A673 (cell line): ENCODE data around the gene TNS3. TPM values are rescaled to one million over a fixed set of nuclear protein-coding genes. Genes with fewer than 3 reads are reported as not detected.
"Not testable (repeated sequence)": the region's sequence is repeated elsewhere in the genome, so short reads cannot be mapped to it uniquely, and the experiment has no call there.

ENCODE experiments used
- BruUV-seq: library from RNA; stranded (reverse); fragments of 400-500 nt; replicated peaks from 2 replicates; lab custom pipeline; 2021; lab: Mats Ljungman, UMichigan
- CTCF ChIA-PET: fragments of 300-600 bp; sonication (Branson Sonifier 250); formaldehyde crosslinking; loops from one replicate; lab custom pipeline; 2022; ENCODE audit warnings: antibody characterized with exemption; lab: Charles Lee
- POLR2A ChIA-PET: fragments of 300-600 bp; sonication (Branson Sonifier 250); formaldehyde crosslinking; loops from one replicate; lab custom pipeline; 2022; ENCODE audit warnings: antibody characterized with exemption; ENCODE audit not compliant: low non-redundant PET; lab: Charles Lee
- DNase-seq: peaks from one replicate; pipeline ENCODE4 v3.0.0-alpha.2; 2015; ENCODE audit warnings: low spot score
- H3K27ac ChIP-seq: fragments of 200-600 bp; sonication (generic); 2 replicates; pipeline ENCODE4 v1.5.1; 2016; ENCODE audit warnings: mixed run types, low read depth, mild to moderate bottlenecking, mixed read lengths, antibody characterized with exemption, low read length; ENCODE audit not compliant: poor library complexity, severe bottlenecking
- H3K27me3 ChIP-seq: fragments of 200-600 bp; sonication (generic); replicated peaks from 2 replicates; pipeline ENCODE4 v1.6.1; 2017; ENCODE audit warnings: mixed run types, low read depth, mild to moderate bottlenecking, mixed read lengths, antibody characterized with exemption, low read length; ENCODE audit not compliant: insufficient read depth, poor library complexity
- H3K36me3 ChIP-seq: fragments of 200-600 bp; sonication (generic); 2 replicates; pipeline ENCODE4 v1.6.1; 2016; ENCODE audit warnings: mixed run types, mild to moderate bottlenecking, mixed read lengths, antibody characterized with exemption, low read length; ENCODE audit not compliant: insufficient read depth, poor library complexity, severe bottlenecking
- H3K4me1 ChIP-seq: fragments of 200-600 bp; sonication (generic); 2 replicates; pipeline ENCODE4 v1.6.1; 2017; ENCODE audit warnings: mixed run types, mild to moderate bottlenecking, mixed read lengths, antibody characterized with exemption, low read length; ENCODE audit not compliant: insufficient read depth, poor library complexity, severe bottlenecking
- H3K4me3 ChIP-seq: fragments of 200-600 bp; sonication (generic); 2 replicates; pipeline ENCODE4 v1.5.1; 2016; ENCODE audit warnings: low read depth, mixed run types, mild to moderate bottlenecking, mixed read lengths, low read length; ENCODE audit not compliant: poor library complexity, severe bottlenecking
- H3K9me3 ChIP-seq: fragments of 200-600 bp; sonication (generic); 2 replicates; pipeline ENCODE4 v1.6.1; 2016; ENCODE audit warnings: mixed run types, low read depth, mild to moderate bottlenecking, mixed read lengths, antibody characterized with exemption, low read length; ENCODE audit not compliant: poor library complexity, severe bottlenecking
- CTCF ChIP-seq: fragments of 300-800, 200-600 bp; sonication (generic); conservative IDR thresholded peaks from 2 replicates; pipeline ENCODE4 v1.5.1; 2017; ENCODE audit warnings: low read depth, mild to moderate bottlenecking, antibody characterized with exemption, low read length, moderate library complexity, mixed read lengths
- EZH2 ChIP-seq: fragments of 200-600 bp; sonication (generic); IDR thresholded peaks from 2 replicates; pipeline ENCODE4 v1.6.1; 2017; ENCODE audit warnings: borderline replicate concordance, low read depth, mild to moderate bottlenecking, mixed read lengths, antibody characterized with exemption, low read length; ENCODE audit not compliant: poor library complexity, severe bottlenecking
- intact Hi-C: fragments of 100-400 bp; cut with micrococcal nuclease; formaldehyde crosslinking; loops from one replicate; pipeline ENCODE4 v1.10.0; 2022; ENCODE audit not compliant: unreplicated experiment
- total RNA-seq: library from RNA; stranded (reverse); gene quantifications from 2 replicates; pipeline ENCODE4 v1.2.3, GENCODE V29; 2021

The TNS3 gene
- total RNA-seq, 1 experiment from 2014 or later = not detected

DNA sequence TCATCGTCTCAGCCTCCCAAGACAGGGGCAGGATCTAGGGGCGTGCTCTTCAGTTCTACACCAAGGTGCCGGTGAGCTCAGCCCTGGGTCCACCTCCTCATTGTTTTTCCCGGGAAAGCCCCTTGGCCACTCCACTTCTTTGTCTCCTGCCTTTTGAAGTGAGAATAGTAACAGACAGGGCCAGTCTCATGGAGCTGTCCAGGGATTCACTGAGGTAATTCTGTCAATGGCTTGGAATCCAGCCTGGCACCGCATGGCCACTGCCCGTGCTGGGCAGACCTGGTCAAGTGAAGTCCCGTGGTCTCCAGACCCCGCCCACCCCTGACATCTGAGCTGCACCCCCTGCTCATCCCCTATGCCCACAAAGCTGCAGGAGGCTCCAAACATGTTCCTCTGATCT, 138.9 kb downstream of the TNS3 start:
- Histone ChIP-seq H3K27ac (no peak overlapping the region), H3K27me3 (no peaks in the 10 kb centered on the region), H3K36me3 (no peaks in the 10 kb centered on the region), H3K4me1 (no peaks in the 10 kb centered on the region), H3K9me3 (no peaks in the 10 kb centered on the region), H3K4me3 (no peak overlapping the region)
- DNase-seq = no peak
- ChIA-PET POLR2A (no interaction called here), CTCF (no interaction called here)
- TF ChIP-seq EZH2 = no peak
- TF ChIP-seq CTCF = no peak
- no TSS peak for BruUV-seq
- intact Hi-C loops = loop anchor here (5.0 kb wide), 1 partner anchor 374 kb away; no protein-coding TSS in a partner anchor

GRCh38 chr7:47442605-47442865, 139.4 kb downstream of the TNS3 start:
- Histone ChIP-seq H3K27ac (no peak overlapping the region), H3K27me3 (no peaks in the 10 kb centered on the region), H3K36me3 (no peaks in the 10 kb centered on the region), H3K4me1 (no peaks in the 10 kb centered on the region), H3K9me3 (no peaks in the 10 kb centered on the region), H3K4me3 (no peak overlapping the region)
- intact Hi-C loops = loop anchor here (5.0 kb wide), 1 partner anchor 375 kb away; no protein-coding TSS in a partner anchor
- no peak for TF ChIP-seq CTCF
- no peak for TF ChIP-seq EZH2
- ChIA-PET POLR2A (no interaction called here), CTCF (no interaction called here)
- DNase-seq = no peak
- BruUV-seq = no TSS peak

DNA sequence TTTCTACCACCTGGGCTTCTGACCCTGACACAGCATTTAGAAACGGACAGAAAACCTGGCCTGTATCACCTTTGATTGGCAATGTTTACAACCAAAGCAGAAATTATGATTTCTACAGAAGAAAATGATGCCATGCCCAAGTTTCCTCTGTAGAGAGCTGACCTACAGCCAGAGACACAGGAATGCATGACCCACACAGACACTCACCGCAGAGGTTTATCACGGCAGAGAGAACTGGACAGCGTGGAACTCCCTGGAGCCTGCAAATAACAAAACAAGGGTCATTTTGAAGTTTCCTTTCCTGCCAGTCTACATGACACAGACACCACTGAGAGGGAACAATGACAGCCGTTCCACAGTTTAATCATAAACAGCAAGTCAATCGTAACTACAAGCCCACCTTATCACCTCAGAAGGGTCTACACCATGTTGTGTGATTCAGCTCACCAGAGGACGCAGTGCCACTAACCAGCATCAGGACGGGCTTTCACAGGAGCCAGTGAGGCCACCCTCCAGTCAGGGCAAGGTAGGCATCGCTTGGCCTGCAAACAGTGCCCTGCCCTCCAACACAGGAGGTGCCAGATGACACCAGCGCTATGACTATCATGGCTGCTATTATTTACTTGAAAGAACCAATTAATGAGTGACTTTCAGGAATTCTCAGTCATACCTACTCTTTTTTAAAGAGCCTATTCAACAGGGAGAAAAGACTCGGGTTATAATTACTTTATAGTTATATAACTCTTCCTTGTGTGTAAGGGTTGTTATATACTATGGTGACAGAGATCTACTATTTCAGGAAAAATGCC, 139.9 kb downstream of the TNS3 start:
- Histone ChIP-seq H3K9me3 (no peaks in the 10 kb centered on the region), H3K27ac (no peak overlapping the region), H3K4me1 (no peaks in the 10 kb centered on the region), H3K27me3 (no peaks in the 10 kb centered on the region), H3K36me3 (no peaks in the 10 kb centered on the region), H3K4me3 (no peak overlapping the region)
- POLR2A ChIA-PET = no interaction called here
- CTCF ChIA-PET = no interaction called here
- no peak for TF ChIP-seq CTCF
- TF ChIP-seq EZH2 = no peak
- no TSS peak for BruUV-seq
- intact Hi-C loops = loop anchor here (5.0 kb wide), 1 partner anchor 375 kb away; no protein-coding TSS in a partner anchor
- no peak for DNase-seq

DNA sequence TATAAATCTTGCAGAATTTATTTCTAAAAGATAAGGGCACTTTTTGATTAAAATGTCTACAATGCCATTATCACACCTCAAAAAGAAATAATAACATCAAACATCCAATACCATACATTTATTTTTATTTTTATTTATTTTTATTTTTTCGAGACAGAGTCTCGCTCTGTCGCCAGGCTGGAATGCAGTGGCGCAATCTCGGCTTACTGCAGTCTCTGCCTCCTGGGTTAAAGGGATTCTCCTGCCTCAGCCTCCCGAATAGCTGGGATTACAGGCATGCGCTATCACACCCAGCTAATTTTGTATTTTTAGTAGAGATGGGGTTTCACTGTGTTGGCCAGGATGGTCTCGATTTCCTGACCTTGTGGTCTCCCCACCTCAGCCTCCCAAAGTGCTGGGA, 140.9 kb downstream of the TNS3 start:
- H3K4me3 ChIP-seq, H3K27ac ChIP-seq, CTCF ChIA-PET, H3K36me3 ChIP-seq, H3K27me3 ChIP-seq, H3K9me3 ChIP-seq, POLR2A ChIA-PET, H3K4me1 ChIP-seq, DNase-seq, BruUV-seq: not testable (repeated sequence)
- intact Hi-C loops = loop anchor here (5.0 kb wide), 1 partner anchor 376 kb away; no protein-coding TSS in a partner anchor
